Stimulated activated CD8-positive, alpha-beta memory T cell treated with anti-CD3 and anti-CD28 coated beads, Interleukin-4, amount 100 ng/mL, for 24 hours (primary cell): ENCODE measurements around the gene LRRC57.
"Not testable (repeated sequence)": the region's sequence is repeated elsewhere in the genome, so short reads cannot be mapped to it uniquely, and the experiment has no call there.

Source experiments
- DNase-seq: peaks from one replicate; pipeline ENCODE4 v3.0.0-alpha.2; 2020; ENCODE audit warnings: low read depth

The LRRC57 gene

DNA sequence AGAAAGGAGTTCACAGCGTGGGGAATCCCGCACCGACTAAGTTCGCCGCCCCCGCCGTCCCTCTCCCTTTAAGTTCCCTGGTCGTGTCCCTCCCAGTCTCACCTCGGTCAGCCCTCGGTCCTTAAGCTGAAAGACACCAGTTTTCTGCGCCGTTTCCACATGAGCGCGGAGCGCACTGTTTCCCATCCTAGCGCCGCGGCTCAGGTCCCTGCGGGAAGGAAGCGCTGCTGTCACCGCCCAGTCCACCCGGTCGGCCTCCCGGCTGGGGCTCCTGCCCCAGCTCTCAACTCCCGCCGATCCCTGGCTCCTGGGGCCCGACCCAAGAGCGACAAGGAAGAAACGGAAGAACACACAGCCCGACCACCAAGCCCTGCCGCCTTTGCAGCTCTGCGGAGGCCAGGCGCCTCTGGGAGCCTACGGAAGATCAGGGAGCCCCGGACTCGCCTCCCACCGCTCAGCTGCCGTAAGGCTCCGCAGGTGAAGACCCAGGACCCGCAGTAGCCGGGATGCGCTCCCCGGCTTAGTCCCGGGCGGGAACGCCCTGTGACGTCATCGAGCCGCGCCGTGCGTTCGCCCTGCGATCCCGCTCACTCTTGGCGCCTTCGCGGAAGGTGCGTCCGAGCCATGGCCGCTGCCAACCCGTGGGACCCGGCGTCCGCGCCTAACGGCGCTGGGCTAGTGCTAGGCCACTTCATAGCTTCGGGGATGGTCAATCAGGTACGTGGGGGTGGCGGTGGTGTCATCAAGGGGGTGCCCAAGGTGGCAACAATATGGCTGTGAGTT lies at the start of gene LRRC57, which contains the start of gene HAUS2:
TSS of gene LRRC57 (minus strand) at position 545 of the 783 bp plus-strand sequence. CDS start at position 186, 359 bp downstream.
TSS of gene HAUS2 (plus strand) at position 590 of the 783 bp plus-strand sequence. CDS start at position 625, 35 bp downstream.
- DNase-seq, result peak; percentile 82

DNA sequence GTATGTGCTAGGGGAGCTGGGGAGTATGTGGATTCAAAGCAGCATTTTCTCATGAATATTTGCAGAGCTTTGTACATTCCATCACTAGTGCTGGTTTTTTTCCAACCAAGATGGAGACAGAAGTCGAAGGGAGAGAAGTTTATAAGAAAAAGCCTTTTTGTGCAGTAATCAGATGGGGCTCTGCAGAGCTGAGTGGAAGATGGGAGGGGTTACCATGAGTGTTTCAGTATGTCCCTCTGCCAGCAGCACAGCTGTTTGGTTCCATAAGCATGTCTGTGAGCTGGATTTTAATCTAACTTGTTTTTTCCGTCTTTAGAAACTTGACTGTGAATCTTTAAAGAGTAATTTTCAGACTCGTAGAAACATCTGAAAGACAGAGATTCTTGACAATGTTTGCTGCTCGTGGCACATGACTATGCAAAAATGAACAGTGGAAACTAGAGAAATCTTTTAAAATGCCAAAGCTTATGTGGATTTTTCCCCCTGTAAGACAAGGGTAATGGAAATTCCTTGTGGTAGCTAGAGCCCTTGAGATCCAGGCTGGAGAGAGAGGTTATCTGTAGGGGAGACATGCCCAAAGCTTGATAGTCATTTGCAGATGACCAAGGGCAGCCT lies 47.1 kb upstream of the LRRC57 start:
- no peak for DNase-seq

DNA sequence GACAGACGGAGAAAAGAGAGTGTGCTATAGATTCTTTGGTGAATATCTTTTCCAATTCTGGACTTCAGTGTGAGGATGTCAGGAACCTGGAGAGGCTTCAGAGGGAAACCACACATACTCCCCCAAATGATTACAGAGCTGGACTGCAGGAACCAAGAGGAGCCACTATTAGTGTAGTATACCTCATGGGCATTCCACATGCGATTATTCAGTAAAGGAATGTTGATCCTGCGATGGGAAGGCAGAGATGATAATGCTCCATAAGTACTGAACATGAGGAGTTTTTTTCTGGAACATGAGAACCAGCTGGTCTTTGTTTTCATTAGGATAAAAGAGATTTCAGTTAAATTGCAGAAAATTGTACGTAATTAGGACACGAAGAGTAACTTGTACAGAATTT lies 45.5 kb upstream of the LRRC57 start:
- DNase-seq, result no peak

DNA sequence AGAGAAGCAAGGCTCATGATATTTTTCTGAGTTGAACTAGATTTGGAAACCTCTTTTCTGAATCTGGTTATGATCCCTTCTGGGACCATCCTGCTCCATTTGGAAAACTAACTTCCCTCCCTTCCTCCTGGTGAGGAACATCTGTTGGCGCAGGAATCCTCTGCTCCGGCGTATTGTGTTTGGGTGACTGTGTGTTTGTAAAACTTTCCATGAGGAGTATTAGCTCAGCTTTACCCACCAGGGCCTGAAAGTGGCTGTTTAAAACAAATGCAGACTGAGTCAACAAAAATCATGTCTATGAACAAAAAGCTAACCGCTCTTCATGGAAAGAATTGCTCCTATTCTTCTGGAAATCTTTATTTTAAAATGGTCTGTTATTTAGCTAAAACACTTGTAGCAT lies 44.5 kb upstream of the LRRC57 start:
- no peak for DNase-seq

DNA sequence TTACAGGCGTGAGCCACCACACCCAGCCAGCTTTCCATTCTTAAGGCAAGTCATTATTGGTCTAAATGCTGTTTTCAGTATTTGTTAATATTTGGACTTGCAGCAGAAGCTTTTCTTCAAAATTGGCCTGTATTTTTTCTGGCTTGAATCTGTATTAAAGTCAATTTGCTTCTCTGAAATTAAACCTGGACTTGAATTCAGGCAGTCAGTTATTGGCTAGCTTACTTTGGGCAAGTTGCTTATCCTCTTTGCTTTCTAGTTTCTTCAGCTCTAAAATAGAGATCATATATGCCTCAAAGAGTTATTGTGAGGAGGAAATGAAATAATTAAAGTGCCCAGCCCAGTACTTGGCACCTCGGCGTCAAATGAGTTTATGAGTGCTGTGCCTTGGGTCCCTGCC lies 44.1 kb upstream of the LRRC57 start:
- DNase-seq, result no peak

DNA sequence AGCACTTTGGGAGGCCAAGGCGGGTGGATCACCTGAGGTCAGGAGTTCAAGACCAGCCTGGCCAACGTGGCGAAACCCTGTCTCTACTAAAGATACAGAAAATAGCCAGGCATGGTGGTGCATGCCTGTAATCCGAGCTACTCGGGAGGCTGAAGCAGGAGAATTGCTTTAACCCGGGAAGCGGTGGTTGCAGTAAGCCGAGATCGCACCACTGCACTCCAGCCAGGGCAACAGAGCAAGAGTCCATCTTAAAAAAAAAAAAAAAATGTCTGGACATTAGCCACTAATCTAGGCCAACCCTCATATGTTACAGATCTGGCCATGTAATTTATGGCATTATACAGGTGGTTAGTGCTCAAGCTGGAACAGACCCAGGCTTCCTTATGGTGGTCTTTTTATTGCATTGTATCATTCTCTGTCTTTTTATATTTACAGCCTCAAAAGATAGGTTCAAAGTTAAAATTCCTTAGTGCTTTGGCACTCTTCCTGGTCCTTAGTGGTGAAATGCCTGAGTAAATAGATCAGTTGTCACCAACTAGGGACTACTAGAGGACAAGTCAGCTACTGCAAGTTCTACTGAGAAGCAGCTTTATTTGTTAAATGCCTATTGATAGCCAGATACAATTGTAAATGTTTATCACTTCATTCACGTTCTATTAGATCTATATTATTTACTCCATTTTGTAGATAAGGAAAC lies 42.8 kb upstream of the LRRC57 start:
- no peak for DNase-seq

DNA sequence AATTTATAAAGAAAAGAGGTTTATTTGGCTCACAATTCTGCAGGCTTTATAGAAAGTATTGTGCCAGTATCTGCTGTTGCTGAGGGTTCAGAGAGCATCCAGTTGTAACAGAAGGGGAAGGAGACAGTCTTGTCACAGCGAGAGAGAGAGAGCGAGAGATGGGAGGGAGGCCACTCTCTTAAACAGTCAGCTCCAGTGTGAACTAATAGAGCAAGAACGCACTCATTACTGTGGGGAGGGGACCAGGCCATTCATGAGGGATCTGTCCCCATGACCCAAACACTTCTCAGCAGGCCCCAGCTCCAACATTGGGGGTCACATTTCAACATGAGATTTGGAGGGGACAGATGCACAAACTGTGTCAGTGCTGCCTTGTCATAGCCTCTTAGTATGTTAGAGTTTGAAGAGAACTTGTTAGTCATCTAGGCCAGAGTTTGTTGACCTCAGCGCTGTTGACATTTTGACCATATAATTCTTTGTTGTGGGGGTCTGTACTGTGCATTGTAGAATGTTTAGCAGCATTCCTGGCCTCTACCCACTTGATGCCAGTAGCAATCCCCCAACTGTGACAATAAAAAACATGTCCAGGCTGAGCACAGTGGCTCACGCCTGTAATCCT lies 42.1 kb upstream of the LRRC57 start:
- no peak for DNase-seq

DNA sequence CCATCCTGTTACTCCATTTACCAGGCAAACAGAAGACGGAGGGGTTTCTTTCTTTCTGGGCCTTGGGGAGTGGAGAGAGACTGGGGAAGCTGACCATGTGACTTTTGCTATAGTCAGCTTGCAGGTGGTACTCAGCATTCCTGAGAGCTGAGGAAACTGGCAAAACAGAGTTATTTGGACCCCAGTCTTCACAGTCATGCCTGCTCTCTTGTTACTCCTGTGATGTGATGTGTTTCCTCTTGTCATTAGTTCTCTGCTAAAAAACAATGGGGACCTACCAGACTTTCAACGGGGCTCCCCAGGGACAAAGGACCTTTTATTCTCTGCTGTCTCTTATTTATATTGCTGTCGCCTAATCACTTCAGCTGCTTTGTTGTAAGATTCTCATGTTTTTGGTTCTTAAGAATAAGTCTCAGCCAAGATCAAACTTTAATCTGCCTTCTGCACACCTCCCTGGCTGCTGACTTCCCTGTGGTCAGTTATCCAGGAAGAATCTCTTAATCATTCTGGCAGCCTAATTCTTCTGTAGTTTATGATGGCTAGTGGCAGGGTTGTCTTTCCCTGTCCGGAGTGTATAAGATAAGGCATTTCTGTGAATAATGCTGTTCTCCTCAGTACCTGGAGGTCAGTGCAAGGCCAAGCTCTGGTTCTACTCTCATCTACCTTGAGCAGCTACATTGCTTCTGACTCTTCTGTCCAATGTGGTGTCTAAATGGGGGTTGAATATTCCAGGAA lies 35.6 kb upstream of the LRRC57 start:
- DNase-seq, result no peak

DNA sequence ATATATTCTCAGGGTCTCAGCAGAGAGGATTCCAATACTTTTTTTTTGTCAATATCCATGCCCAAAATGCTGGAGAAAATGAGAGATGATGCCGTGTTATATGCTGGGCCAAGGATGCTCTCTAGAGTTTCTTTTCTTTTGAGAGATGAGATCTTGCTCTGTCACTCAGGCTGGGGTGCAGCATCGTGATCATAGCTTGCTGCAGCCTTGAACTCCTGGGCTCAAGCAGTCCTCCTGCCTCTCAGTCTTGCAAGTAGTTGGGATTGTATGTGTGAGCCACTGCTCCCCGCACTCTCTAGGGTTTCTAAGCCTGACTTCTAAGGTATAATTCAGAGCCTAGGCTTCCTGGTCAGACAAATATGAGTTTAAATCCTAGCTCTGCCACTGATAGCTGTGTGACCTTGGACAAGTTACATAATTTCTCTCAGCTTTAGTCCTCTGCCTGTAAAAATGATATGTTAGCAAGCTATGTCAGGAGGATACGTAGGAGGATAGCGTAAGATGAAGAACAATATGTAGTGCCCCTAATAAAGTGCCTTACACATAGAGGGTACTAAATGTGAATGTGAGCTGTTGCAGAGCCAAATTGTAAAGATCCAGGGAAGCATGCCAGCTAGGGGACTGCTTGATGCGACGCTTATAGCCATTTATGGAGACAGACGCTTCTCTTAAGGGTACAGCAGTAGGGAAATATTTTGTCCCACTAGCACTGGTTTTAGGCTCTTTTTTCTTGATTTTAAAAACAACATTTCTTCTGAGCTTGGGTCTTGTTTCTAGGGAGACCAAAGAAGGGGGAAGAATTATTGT lies 34.2 kb upstream of the LRRC57 start:
- no peak for DNase-seq

DNA sequence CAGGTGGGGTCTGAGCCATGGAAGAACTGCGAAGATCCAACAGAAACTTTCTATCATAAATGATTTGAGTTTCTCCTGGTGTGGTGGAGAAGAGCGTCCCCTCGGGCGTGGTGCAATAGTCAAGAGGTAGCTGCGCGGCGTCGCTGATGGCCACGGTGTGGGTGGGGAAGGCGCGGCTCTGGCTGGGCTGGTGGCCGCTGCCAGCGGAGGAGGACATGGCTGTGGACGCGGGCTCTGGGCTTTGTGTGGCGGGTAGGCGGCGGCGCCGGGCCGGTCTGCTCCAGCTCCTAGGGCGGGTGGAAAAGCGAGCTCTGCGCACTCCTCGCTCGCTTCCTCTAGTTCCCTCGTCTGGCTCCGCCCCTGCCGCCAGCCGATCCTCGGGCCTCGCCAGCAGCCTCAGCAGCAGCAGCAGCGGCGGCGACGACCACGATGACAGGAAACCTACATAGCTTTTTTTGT lies 32.7 kb upstream of the LRRC57 start:
- DNase-seq, result peak; percentile 72

DNA sequence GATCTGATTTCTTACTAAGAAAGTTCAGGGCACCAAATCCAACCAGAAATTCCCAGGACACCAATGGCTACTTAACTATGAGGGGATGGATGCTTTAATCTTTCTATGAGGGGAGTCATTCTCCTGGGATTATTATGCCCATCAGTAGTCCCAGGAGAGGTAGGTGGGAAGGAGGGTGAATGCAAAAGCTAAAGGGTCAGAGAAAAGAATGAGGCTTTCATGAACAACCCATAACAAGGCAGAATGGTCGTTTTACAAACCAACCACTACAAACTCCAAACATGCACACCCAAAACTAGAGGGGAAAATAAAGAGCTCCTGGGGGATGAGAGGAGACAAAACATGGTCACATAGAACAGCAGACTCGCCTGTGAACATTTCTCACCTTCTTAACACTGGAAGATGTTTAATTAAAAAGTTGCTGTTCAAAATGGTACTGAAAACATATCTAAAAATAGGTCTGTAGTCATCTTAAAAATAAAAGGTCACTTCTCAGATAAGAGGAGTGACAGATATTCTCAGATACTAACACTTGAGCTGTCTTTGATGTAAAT lies 30.5 kb upstream of the LRRC57 start:
- DNase-seq, result no peak

DNA sequence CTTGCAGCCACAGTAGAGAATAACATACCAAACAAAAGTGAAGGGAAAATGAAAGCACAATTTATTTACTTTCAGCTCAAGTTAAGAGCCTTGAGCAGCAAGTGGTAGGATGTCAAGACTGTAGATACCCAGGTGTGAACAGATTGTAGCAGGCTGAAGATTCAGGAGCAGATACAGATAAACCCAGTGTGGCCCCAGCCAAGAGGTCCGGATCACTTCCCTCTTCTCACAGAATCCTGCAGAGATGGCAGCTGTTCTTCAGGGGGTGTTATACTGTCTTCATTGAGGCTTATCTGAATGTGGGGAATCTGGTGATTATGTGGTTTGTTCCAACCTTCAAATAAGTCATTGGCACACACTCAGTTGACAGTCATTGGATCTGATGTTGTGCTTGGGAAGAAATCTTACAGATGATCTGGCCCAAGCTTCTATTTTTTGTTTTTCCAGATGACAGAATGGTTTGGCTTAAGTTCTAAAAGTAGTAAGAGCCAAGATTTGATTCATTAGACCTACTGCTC lies 29.0 kb upstream of the LRRC57 start:
- DNase-seq, result no peak

DNA sequence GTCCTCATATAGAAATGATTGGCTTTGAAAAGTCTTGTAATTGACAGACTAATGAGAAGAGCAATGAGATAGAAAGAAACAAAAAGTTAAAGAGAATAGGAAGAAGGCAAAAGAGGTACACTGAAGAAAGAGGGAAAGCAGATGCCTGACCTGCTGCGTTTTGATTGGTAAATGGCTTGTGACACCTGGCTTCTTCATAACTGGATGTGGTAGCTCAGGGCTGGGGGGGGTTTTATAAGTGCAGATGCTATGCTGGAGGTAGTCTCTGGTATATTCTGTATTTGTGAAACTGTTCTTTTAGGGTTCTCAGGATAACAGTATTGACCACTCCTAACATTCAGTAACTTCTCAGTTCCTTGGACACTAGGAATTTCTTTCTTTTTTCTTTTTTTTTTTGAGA lies 28.2 kb upstream of the LRRC57 start:
- no peak for DNase-seq

DNA sequence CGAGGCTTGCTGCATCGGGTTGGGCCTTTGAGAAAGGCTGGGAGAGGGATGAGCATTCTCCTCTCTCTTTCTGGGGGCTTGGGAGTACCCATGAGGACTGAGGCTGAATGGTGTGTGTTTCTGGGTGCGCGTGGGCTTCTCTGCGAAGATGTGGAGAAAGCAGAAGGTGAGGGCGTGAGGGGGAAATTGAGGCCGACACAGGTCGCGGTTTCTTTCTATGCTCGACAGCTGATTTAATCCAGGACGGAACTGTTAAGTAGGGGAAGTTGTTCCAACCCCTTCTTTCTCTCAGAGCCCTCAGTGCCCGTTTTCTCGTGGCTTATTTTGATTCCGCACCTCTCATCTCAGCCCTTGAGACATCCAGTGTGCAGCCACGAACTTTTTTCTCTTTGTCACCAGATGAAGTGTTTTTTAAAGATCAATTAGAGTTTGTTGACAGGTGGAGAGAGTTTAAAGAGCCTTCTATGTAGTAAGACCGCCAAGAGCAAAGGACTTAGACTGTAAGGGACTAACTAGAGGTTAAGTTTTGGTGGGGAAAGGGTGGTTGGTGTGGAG lies 27.5 kb upstream of the LRRC57 start:
- DNase-seq, result no peak

DNA sequence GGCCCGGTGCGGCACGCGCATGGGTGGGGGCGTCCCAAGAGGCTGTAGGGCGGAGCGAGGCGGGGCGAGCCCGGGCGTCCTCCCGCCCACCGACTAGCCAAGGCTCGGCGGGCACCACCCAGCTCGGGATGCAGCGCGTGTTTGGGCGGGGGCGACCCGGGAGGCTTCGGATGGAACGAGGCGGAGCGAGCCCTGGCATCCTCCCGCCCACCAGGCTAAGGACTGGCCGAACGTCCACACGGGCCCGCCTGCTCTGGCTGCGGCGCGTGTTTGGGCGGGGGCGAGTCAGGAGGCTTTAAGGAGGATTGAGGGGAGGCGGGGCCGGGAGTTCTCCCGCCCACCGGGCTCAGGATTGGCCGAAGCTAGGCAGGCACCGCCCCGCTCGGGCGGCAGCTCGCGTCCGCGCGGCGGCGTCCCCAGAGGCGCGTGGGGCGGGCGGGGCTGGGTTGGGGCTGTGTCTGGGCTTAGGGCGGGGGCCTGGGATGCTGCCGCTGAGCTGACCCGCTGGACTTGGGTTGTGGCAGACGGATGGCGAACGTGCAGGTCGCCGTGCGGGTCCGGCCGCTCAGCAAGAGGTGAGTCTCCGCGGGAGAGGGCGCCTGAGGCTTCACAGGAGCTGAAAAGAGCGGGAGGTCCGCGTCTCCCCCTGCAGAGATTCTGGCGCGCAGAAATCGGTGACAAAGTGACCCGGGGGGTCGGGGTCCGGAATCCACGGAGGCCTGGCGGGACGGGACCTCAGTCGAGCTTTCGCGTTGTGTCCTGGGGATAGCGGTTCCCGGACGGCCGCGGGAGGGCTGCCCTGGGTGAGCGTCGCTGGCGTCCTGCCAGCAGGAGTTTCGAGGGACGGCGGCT lies 26.8 kb upstream of the LRRC57 start, which contains the start of gene STARD9:
TSS of gene STARD9 (plus strand) at position 419 of the 852 bp plus-strand sequence. CDS start at position 529, 110 bp downstream.
- DNase-seq, result peak; percentile 95

DNA sequence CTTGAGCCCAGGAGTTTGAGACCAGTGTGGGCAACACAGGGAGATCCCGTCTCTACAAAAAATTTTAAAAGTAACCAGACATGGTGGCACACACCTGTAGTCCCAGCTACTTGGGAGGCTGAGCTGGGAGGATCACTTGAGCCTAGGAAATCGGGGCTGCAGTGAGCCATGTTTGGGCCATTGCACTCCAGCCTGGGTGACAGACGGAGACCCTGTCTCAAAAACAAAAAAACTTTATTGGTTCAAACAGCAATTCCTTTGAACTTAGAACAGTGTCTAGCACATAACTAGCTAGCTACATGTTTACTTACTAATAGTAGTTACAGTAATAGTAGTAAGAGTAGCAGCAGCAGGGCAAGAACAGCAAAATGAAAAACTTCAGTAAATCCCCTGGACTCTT lies 10.1 kb upstream of the LRRC57 start:
- no peak for DNase-seq

DNA sequence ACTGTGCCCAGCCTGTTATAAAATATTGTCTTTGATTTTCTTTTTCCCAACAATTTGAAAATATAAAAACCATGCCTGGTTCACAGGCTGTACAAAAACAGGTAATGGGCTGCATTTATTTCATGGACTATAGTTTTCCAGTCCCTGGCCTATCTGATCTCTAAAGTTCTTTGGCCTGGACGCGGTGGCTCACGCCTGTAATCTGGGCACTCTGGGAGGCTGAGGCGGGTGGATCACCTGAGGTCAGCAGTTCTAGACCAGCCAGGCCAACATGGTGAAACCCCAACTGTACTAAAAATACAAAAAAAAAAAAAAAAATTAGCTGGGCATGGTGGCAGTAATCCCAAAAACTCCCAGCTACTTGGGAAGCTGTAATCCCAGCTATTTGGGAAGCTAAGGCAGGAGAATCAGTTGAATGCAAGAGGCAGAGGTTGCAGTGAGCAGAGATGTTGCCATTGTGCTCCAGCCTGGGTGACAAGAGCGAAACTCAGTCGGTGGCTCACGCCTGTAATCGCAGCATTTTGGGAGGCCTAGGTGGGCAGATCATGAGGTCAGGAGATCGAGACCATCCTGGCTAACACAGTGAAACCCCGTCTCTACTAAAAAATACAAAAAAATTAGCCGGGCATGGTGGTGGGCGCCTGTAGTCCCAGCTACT lies 8.1 kb upstream of the LRRC57 start:
- DNase-seq, result not testable (repeated sequence)

DNA sequence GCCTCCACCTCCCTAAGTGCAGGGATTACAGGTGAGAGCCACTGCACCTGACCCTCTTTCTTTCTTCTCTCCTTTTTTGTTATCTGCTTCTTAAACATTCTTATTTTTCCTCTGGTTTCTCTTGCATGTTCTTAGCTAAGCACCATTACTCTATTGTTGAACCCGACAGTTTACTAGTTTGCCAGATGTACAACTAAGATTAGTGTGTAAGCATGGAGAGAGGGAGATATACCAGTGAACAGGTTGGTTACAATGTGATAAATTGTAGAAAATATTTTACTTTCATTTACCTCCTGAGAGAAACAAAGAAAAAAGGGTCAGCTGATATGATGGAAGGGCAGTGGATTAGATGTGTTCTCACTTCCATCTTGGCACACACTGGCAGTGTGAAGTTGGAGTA lies 5.0 kb upstream of the LRRC57 start:
- DNase-seq, result no peak
